HepG2 (cell line): ENCODE measurements around the gene FKBP10. TPM values are rescaled to one million over a fixed set of nuclear protein-coding genes. Genes with fewer than 3 reads are reported as not detected.

Source experiments
- ATF1 ChIP-seq: IDR thresholded peaks from 2 replicates; pipeline ENCODE4 v1.6.1; 2016; ENCODE audit warnings: mild to moderate bottlenecking, control low read depth
- ETV6 ChIP-seq: sonication (generic); formaldehyde crosslinking; conservative IDR thresholded peaks from 2 replicates; pipeline ENCODE4 v1.4.0; 2020; ENCODE audit warnings: missing genetic modification reagents
- GABPB1 ChIP-seq: IDR thresholded peaks from 2 replicates; pipeline ENCODE4 v1.6.1; 2016; ENCODE audit warnings: mild to moderate bottlenecking, missing genetic modification reagents, moderate library complexity, missing compliant biosample characterization
- HOXA5 ChIP-seq: sonication (generic); formaldehyde crosslinking; IDR thresholded peaks from 2 replicates; pipeline ENCODE4 v1.4.0; 2020; ENCODE audit warnings: missing genetic modification reagents
- MNT ChIP-seq: fragments of 450-650 bp; IDR thresholded peaks from 2 replicates; pipeline ENCODE4 v1.6.1; 2016
- RAD21 ChIP-seq: fragments of 450-650 bp; formaldehyde crosslinking; IDR thresholded peaks from 2 replicates; pipeline ENCODE4 v1.5.0; 2020; ENCODE audit warnings: mild to moderate bottlenecking
- RARA ChIP-seq: IDR thresholded peaks from 2 replicates; pipeline ENCODE4 v1.6.1; 2016; ENCODE audit warnings: missing genetic modification reagents, missing compliant biosample characterization
- RFXAP ChIP-seq: sonication (generic); formaldehyde crosslinking; IDR thresholded peaks from 2 replicates; pipeline ENCODE4 v1.4.0; 2020; ENCODE audit warnings: missing genetic modification reagents, borderline replicate concordance
- SETDB1 ChIP-seq: sonication (generic); formaldehyde crosslinking; IDR thresholded peaks from 2 replicates; pipeline ENCODE4 v1.5.1; 2020; ENCODE audit warnings: missing genetic modification reagents, mild to moderate bottlenecking, borderline replicate concordance
- TEAD3 ChIP-seq: optimal IDR thresholded peaks from 2 replicates; pipeline ENCODE3; 2016; ENCODE audit warnings: borderline replicate concordance
- ZBTB20 ChIP-seq: sonication (generic); formaldehyde crosslinking; IDR thresholded peaks from 2 replicates; pipeline ENCODE4 v1.8.1; 2023; ENCODE audit warnings: missing genetic modification reagents, low read depth, mild to moderate bottlenecking, borderline replicate concordance
- ZBTB7A ChIP-seq: sonication (generic); formaldehyde crosslinking; IDR thresholded peaks from 2 replicates; pipeline ENCODE4 v1.8.0; 2022; ENCODE audit warnings: mild to moderate bottlenecking, missing genetic modification reagents
- ZNF124 ChIP-seq: sonication (generic); formaldehyde crosslinking; IDR thresholded peaks from 2 replicates; pipeline ENCODE4 v1.4.0; 2020; ENCODE audit warnings: missing genetic modification reagents
- ZNF225 ChIP-seq: sonication (generic); formaldehyde crosslinking; IDR thresholded peaks from 2 replicates; pipeline ENCODE4 v1.4.0; 2020; ENCODE audit warnings: mild to moderate bottlenecking, missing genetic modification reagents
- ZNF24 ChIP-seq: fragments of 450-650 bp; IDR thresholded peaks from 2 replicates; pipeline ENCODE4 v1.6.1; 2017; ENCODE audit warnings: antibody characterized with exemption, mild to moderate bottlenecking
- ZNF766 ChIP-seq: sonication (generic); formaldehyde crosslinking; IDR thresholded peaks from 2 replicates; pipeline ENCODE4 v1.5.0; 2020; ENCODE audit warnings: missing genetic modification reagents, borderline replicate concordance
- ZSCAN31 ChIP-seq: sonication (generic); formaldehyde crosslinking; IDR thresholded peaks from 2 replicates; pipeline ENCODE4 v1.5.0; 2020; ENCODE audit warnings: low read depth, mild to moderate bottlenecking, missing genetic modification reagents
- ZSCAN9 ChIP-seq: IDR thresholded peaks from 2 replicates; pipeline ENCODE4 v1.6.1; 2016; ENCODE audit warnings: borderline replicate concordance
- polyA plus RNA-seq, 8 experiments: library from polyadenylated mRNA; depleted of rRNA in 3 of 8; stranded (reverse) in 7 of 8; unstranded in 1 of 8; fragments of >200 nt; fragmentation: Illumina TruSeq in 4 of 8; extraction: Trizol in 4 of 8; gene quantifications; 2 replicates each; pipeline versions ENCODE4 v1.2.1 to v1.2.3, GENCODE V29; 2011 to 2016; ENCODE audit warnings: low read depth in 4 of 8, missing spikeins in 1 of 8, mixed read lengths in 1 of 8; ENCODE audit not compliant: insufficient read depth in 1 of 8
- total RNA-seq, 5 experiments: library from RNA; depleted of rRNA; stranded (reverse); fragments of >200 nt; fragmentation: Illumina TruSeq; extraction: Trizol; gene quantifications; 2 replicates each; pipeline ENCODE4 v1.2.3, GENCODE V29; 2016; ENCODE audit warnings: low read depth in 1 of 5
- TF ChIP-seq, protein P1 (sequence below): sonication (generic); formaldehyde crosslinking; IDR thresholded peaks from 2 replicates; pipeline ENCODE4 v1.8.1; 2022; ENCODE audit warnings: low read depth, mild to moderate bottlenecking, missing genetic modification reagents
- TF ChIP-seq, protein P2 (sequence below): sonication (generic); formaldehyde crosslinking; IDR thresholded peaks from 2 replicates; pipeline ENCODE4 v1.5.0; 2020; ENCODE audit warnings: mild to moderate bottlenecking, missing genetic modification reagents, borderline replicate concordance
- TF ChIP-seq, protein P3 (sequence below): sonication (generic); formaldehyde crosslinking; IDR thresholded peaks from 2 replicates; pipeline ENCODE4 v1.5.0; 2020; ENCODE audit warnings: mild to moderate bottlenecking, low read depth, missing genetic modification reagents, borderline replicate concordance

The FKBP10 gene
- total and polyA plus RNA-seq, 2 of the 13 experiments (the other 11 are each of a cell fraction or from before 2014, with no cell fraction given) = 149 to 573 TPM

DNA sequence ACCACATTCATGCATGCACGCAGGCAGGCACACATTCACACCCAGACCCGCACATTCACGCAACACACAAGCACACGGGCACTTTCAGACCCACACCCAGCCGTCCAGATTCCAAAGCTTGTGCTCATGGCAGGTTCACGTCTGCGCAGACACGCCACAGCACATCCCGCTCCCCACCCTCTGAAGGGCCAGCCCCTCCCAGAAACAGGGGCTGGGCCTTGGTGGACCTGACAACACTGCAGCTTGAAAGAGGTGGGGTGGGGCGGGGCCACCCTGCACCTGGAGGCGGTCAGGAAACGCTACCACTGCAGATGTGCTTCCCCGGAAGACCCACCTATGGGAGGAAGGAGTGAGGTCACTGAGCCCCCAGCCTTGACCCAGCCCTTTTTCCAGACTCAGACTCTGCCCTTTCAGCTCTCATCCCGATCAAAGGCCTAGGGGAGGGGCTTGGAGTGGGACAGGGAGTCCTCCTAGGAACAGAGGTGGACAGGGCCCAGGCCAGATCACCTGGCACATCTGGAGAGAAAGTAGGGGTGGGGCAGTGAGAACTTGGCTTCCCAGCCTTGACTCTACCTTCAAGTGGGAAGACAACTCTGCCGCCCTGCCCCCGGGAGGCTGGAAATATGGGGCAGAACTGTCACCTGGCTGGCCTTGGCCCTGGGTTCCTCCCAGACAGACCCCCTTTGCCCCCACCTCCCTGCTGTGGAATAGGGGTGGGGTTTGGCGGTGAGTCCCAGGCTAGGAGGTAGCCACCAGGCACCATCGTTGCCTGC lies 12.0 kb upstream of the FKBP10 start (continued):
- TF ChIP-seq, protein P1, sequence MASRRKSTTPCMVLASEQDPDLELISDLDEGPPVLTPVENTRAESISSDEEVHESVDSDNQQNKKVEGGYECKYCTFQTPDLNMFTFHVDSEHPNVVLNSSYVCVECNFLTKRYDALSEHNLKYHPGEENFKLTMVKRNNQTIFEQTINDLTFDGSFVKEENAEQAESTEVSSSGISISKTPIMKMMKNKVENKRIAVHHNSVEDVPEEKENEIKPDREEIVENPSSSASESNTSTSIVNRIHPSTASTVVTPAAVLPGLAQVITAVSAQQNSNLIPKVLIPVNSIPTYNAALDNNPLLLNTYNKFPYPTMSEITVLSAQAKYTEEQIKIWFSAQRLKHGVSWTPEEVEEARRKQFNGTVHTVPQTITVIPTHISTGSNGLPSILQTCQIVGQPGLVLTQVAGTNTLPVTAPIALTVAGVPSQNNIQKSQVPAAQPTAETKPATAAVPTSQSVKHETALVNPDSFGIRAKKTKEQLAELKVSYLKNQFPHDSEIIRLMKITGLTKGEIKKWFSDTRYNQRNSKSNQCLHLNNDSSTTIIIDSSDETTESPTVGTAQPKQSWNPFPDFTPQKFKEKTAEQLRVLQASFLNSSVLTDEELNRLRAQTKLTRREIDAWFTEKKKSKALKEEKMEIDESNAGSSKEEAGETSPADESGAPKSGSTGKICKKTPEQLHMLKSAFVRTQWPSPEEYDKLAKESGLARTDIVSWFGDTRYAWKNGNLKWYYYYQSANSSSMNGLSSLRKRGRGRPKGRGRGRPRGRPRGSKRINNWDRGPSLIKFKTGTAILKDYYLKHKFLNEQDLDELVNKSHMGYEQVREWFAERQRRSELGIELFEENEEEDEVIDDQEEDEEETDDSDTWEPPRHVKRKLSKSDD (CRISPR knock-in tag) = 0 out of 2 replicates have a peak, but pooled peaks have one; percentile 22
- no peak for TF ChIP-seq SETDB1 (CRISPR knock-in tag)
- TF ChIP-seq ZBTB20 (CRISPR knock-in tag) = peak; percentile 20; the same call in 1 of the 2 replicates
- TF ChIP-seq ZNF766 (CRISPR knock-in tag) = no peak
- TF ChIP-seq ATF1 (CRISPR knock-in tag) = no peak
- TF ChIP-seq RARA (CRISPR knock-in tag) = peak; percentile 60; the same call in 1 of the 2 replicates
- no peak for TF ChIP-seq HOXA5 (CRISPR knock-in tag)
- TF ChIP-seq ZSCAN9 = peak; percentile 14; the same call in 1 of the 2 replicates
- TF ChIP-seq, protein P2, sequence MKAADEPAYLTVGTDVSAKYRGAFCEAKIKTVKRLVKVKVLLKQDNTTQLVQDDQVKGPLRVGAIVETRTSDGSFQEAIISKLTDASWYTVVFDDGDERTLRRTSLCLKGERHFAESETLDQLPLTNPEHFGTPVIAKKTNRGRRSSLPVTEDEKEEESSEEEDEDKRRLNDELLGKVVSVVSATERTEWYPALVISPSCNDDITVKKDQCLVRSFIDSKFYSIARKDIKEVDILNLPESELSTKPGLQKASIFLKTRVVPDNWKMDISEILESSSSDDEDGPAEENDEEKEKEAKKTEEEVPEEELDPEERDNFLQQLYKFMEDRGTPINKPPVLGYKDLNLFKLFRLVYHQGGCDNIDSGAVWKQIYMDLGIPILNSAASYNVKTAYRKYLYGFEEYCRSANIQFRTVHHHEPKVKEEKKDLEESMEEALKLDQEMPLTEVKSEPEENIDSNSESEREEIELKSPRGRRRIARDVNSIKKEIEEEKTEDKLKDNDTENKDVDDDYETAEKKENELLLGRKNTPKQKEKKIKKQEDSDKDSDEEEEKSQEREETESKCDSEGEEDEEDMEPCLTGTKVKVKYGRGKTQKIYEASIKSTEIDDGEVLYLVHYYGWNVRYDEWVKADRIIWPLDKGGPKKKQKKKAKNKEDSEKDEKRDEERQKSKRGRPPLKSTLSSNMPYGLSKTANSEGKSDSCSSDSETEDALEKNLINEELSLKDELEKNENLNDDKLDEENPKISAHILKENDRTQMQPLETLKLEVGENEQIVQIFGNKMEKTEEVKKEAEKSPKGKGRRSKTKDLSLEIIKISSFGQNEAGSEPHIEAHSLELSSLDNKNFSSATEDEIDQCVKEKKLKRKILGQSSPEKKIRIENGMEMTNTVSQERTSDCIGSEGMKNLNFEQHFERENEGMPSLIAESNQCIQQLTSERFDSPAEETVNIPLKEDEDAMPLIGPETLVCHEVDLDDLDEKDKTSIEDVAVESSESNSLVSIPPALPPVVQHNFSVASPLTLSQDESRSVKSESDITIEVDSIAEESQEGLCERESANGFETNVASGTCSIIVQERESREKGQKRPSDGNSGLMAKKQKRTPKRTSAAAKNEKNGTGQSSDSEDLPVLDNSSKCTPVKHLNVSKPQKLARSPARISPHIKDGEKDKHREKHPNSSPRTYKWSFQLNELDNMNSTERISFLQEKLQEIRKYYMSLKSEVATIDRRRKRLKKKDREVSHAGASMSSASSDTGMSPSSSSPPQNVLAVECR (CRISPR knock-in tag) = peak; percentile 46; the same call in 1 of the 2 replicates
- 0 out of 2 replicates have a peak, but pooled peaks have one; percentile 33 for TF ChIP-seq ZNF124 (CRISPR knock-in tag)
- no peak for TF ChIP-seq RAD21 (CRISPR knock-in tag)
- TF ChIP-seq ZNF225 (CRISPR knock-in tag) = peak; percentile 10; the same call in 1 of the 2 replicates
- TF ChIP-seq ZBTB7A (CRISPR knock-in tag) = peak; percentile 51; the same call in 1 of the 2 replicates
- TF ChIP-seq, protein P3, sequence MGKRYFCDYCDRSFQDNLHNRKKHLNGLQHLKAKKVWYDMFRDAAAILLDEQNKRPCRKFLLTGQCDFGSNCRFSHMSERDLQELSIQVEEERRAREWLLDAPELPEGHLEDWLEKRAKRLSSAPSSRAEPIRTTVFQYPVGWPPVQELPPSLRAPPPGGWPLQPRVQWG (CRISPR knock-in tag) = no peak
- TF ChIP-seq TEAD3 (CRISPR knock-in tag) = peak; percentile 46
- 0 out of 2 replicates have a peak, but pooled peaks have one; percentile 11 for TF ChIP-seq MNT
- peak; percentile 64; the same call in 1 of the 2 replicates for TF ChIP-seq ZSCAN31 (CRISPR knock-in tag)
- TF ChIP-seq ZNF24 = no peak
- no peak; the same call in 1 of the 2 replicates for TF ChIP-seq RFXAP
- TF ChIP-seq ETV6 = no peak
- peak; percentile 28; the same call in 1 of the 2 replicates for TF ChIP-seq GABPB1 (CRISPR knock-in tag)
